Measurements from ENCODE around the gene SMYD4. TPM values are rescaled to one million over a fixed set of nuclear protein-coding genes. Genes with fewer than 3 reads are reported as not detected.
"Not testable (repeated sequence)": the region's sequence is repeated elsewhere in the genome, so short reads cannot be mapped to it uniquely, and the experiment has no call there.

SMYD4 gene
- total RNA-seq, 1 donor from 2014 or later: 24.0 TPM

- Histone ChIP-seq H3K27me3 (no peaks in the 10 kb centered on the region), H3K79me2 (ENCODE audit: low read depth) (peaks cover 46% of the 10 kb centered on the region), H3K4me2 (peak overlapping the region; percentile 13), H3K4me1 (peaks cover 5% of the 10 kb centered on the region), H3K36me3 (no peaks in the 10 kb centered on the region), H3F3A (ENCODE audit: low read depth) (peaks cover 3% of the 10 kb centered on the region), H3K9me3 (ENCODE audit: low read depth) (no peaks in the 10 kb centered on the region), H2AFZ (replicated peaks) (no peak overlapping the region), H3K9ac (no peak overlapping the region), H3K27ac (peak overlapping the region; percentile 67), H4K20me1 (ENCODE audit: low read depth) (peaks cover 10% of the 10 kb centered on the region), H3K4me3 (no peak overlapping the region)
- peaks cover 3% of the 10 kb centered on the region for H3K27me3 Mint-ChIP-seq (ENCODE audit: insufficient read depth, low read depth)
- peak; percentile 7 for DNase-seq (ENCODE audit: low spot score)
- no peak for TF ChIP-seq CTCF (IDR thresholded peaks at IDR 0.05)
- H3K4me1 Mint-ChIP-seq: peaks cover 25% of the 10 kb centered on the region
- peaks cover 2% of the 10 kb centered on the region for H3K9me3 Mint-ChIP-seq
- peak overlapping the region; percentile 22 for H3K4me3 Mint-ChIP-seq
- H3K27ac Mint-ChIP-seq: peak overlapping the region; percentile 75
- H3K36me3 Mint-ChIP-seq: peaks cover 21% of the 10 kb centered on the region
Observed at GRCh38 chr17:1820528-1821252, 9.0 kb downstream of the SMYD4 start.

GRCh38 chr17:1813088-1813487 lies 16.6 kb downstream of the SMYD4 start:
- no peaks in the 10 kb centered on the region for H3F3A ChIP-seq (ENCODE audit: low read depth)
- H3K27ac ChIP-seq: no peak overlapping the region
- peaks cover 16% of the 10 kb centered on the region for H3K36me3 Mint-ChIP-seq
- TF ChIP-seq EZH2 (IDR thresholded peaks at IDR 0.05) (no peak), EZH2phosphoT487 (IDR thresholded peaks at IDR 0.05) (no peak), CTCF (IDR thresholded peaks at IDR 0.05) (no peak)
- H3K4me1 Mint-ChIP-seq: no peaks in the 10 kb centered on the region
- no peaks in the 10 kb centered on the region for H3K27me3 Mint-ChIP-seq (ENCODE audit: insufficient read depth, low read depth)
- H4K20me1 ChIP-seq (ENCODE audit: low read depth): peaks cover 7% of the 10 kb centered on the region
- no peaks in the 10 kb centered on the region for H3K36me3 ChIP-seq
- no peak overlapping the region for H3K4me3 ChIP-seq
- H3K79me2 ChIP-seq (ENCODE audit: low read depth): peaks cover 15% of the 10 kb centered on the region
- no peaks in the 10 kb centered on the region for H3K27me3 ChIP-seq
- no peak overlapping the region for H3K27ac Mint-ChIP-seq
- H3K4me3 Mint-ChIP-seq: no peak overlapping the region
- H3K4me2 ChIP-seq: no peak overlapping the region
- no peaks in the 10 kb centered on the region for H3K4me1 ChIP-seq
- H2AFZ ChIP-seq (replicated peaks): no peak overlapping the region
- no peak overlapping the region for H3K9ac ChIP-seq
- no peak for DNase-seq (ENCODE audit: low spot score)
- H3K9me3 Mint-ChIP-seq: peaks cover 2% of the 10 kb centered on the region
- no peaks in the 10 kb centered on the region for H3K9me3 ChIP-seq (ENCODE audit: low read depth)

- Mint-ChIP-seq H3K9me3 (no peaks in the 10 kb centered on the region), H3K27ac (peak overlapping the region; percentile 66), H3K36me3 (peaks cover 17% of the 10 kb centered on the region), H3K4me3 (no peak overlapping the region), H3K4me1 (no peaks in the 10 kb centered on the region), H3K27me3 (ENCODE audit: insufficient read depth, low read depth) (no peaks in the 10 kb centered on the region)
- H3K36me3 ChIP-seq: no peaks in the 10 kb centered on the region
- no peak overlapping the region for H3K4me2 ChIP-seq
- no peak overlapping the region for H3K4me3 ChIP-seq
- no peak overlapping the region for H2AFZ ChIP-seq (replicated peaks)
- TF ChIP-seq CTCF (IDR thresholded peaks at IDR 0.05) (no peak), EZH2 (IDR thresholded peaks at IDR 0.05) (no peak), EZH2phosphoT487 (IDR thresholded peaks at IDR 0.05) (no peak)
- no peaks in the 10 kb centered on the region for H3K9me3 ChIP-seq (ENCODE audit: low read depth)
- H3K27me3 ChIP-seq: no peaks in the 10 kb centered on the region
- H3K27ac ChIP-seq: no peak overlapping the region
- peaks cover 7% of the 10 kb centered on the region for H4K20me1 ChIP-seq (ENCODE audit: low read depth)
- H3K79me2 ChIP-seq (ENCODE audit: low read depth): peaks cover 15% of the 10 kb centered on the region
- H3K9ac ChIP-seq: no peak overlapping the region
- no peaks in the 10 kb centered on the region for H3K4me1 ChIP-seq
- DNase-seq (ENCODE audit: low spot score): no peak
- no peaks in the 10 kb centered on the region for H3F3A ChIP-seq (ENCODE audit: low read depth)
Observed at GRCh38 chr17:1810450-1811103, 19.1 kb downstream of the SMYD4 start.

GRCh38 chr17:1809815-1810214 lies 19.9 kb downstream of the SMYD4 start:
- H3K4me3 Mint-ChIP-seq, H3K4me2 ChIP-seq, H3K9me3 Mint-ChIP-seq: not testable (repeated sequence)

More at GRCh38 chr17:1809815-1810214, 19.9 kb downstream of the SMYD4 start:
- DNase-seq (ENCODE audit: low spot score); H4K20me1 ChIP-seq (ENCODE audit: low read depth); H3K27me3 Mint-ChIP-seq (ENCODE audit: insufficient read depth, low read depth); H3K27ac ChIP-seq; H2AFZ ChIP-seq (replicated peaks); H3K4me3 ChIP-seq; H3K9me3 ChIP-seq (ENCODE audit: low read depth); H3K4me1 ChIP-seq; H3K27me3 ChIP-seq; H3K4me1 Mint-ChIP-seq; H3K27ac Mint-ChIP-seq; H3K36me3 ChIP-seq; H3K9ac ChIP-seq; H3F3A ChIP-seq (ENCODE audit: low read depth): not testable (repeated sequence)
- H3K36me3 Mint-ChIP-seq: peaks cover 18% of the 10 kb centered on the region
- H3K79me2 ChIP-seq (ENCODE audit: low read depth): peaks cover 15% of the 10 kb centered on the region

Data from neural progenitor cell (in vitro differentiated cells).